MCF 10A (cell line): Measurements from ENCODE around the gene UBN2. TPM values are rescaled to one million over a fixed set of nuclear protein-coding genes. Genes with fewer than 3 reads are reported as not detected.
A peak's percentile ranks its signal among the peaks of the same experiment; 100 is the strongest.

ENCODE experiments used
- BruUV-seq: library from RNA; stranded (reverse); fragments of 400-500 nt; replicated peaks from 2 replicates; lab custom pipeline; 2021; lab: Mats Ljungman, UMichigan
- CTCF ChIA-PET: fragments of 300-600 bp; sonication (Branson Sonifier 250); formaldehyde crosslinking; extraction: SDS; loops from one replicate; lab custom pipeline; 2021; ENCODE audit warnings: antibody characterized with exemption, inconsistent platforms; lab: Yijun Ruan, JAX
- POLR2A ChIA-PET: fragments of 300-600, 350-650 bp; sonication (Branson Sonifier 250); formaldehyde crosslinking; extraction: SDS; loops from one replicate; lab custom pipeline; 2020; ENCODE audit warnings: antibody characterized with exemption, inconsistent platforms; lab: Yijun Ruan, JAX
- DNase-seq: peaks from one replicate; pipeline ENCODE4 v3.0.0-alpha.2; 2018; ENCODE audit not compliant: unreplicated experiment
- H3K27ac Mint-ChIP-seq: one replicate; pipeline ENCODE4 v1.8.0; 2022; ENCODE audit warnings: mild to moderate bottlenecking, low read depth, mixed read lengths; ENCODE audit not compliant: unreplicated experiment
- H3K27me3 Mint-ChIP-seq: one replicate; pipeline ENCODE4 v1.8.0; 2022; ENCODE audit warnings: mixed read lengths; ENCODE audit not compliant: insufficient read depth, unreplicated experiment
- H3K36me3 Mint-ChIP-seq: one replicate; pipeline ENCODE4 v1.8.0; 2022; ENCODE audit warnings: mild to moderate bottlenecking, moderate library complexity, mixed read lengths; ENCODE audit not compliant: insufficient read depth, unreplicated experiment
- H3K4me1 Mint-ChIP-seq: one replicate; pipeline ENCODE4 v1.8.0; 2022; ENCODE audit warnings: mixed read lengths; ENCODE audit not compliant: insufficient read depth, unreplicated experiment
- H3K4me3 Mint-ChIP-seq: one replicate; pipeline ENCODE4 v1.8.0; 2022; ENCODE audit warnings: mild to moderate bottlenecking, moderate library complexity, mixed read lengths; ENCODE audit not compliant: unreplicated experiment
- H3K9me3 Mint-ChIP-seq: one replicate; pipeline ENCODE4 v1.8.0; 2022; ENCODE audit warnings: mixed read lengths; ENCODE audit not compliant: unreplicated experiment
- CTCF ChIP-seq: fragments of 200-600 bp; IDR thresholded peaks from one replicate; pipeline ENCODE4 v1.8.0; 2022; ENCODE audit warnings: antibody characterized with exemption, mild to moderate bottlenecking; ENCODE audit not compliant: unreplicated experiment
- intact Hi-C: fragments of 100-400 bp; cut with micrococcal nuclease; formaldehyde crosslinking; loops from 2 replicates; pipeline ENCODE4 v1.14.1; 2022
- total RNA-seq: library from RNA; stranded (reverse); gene quantifications from 2 replicates; pipeline ENCODE4 v1.2.3, GENCODE V29; 2022

UBN2 gene
- total RNA-seq, 1 experiment from 2014 or later: 18.7 TPM

GRCh38 chr7:139183878-139184338 lies 47.1 kb upstream of the UBN2 start:
- intact Hi-C loops: no loop called here
- Mint-ChIP-seq H3K27ac (peak overlapping the region; percentile 29), H3K27me3 (no peaks in the 10 kb centered on the region), H3K36me3 (peaks cover 41% of the 10 kb centered on the region), H3K4me3 (no peak overlapping the region), H3K4me1 (no peaks in the 10 kb centered on the region), H3K9me3 (no peaks in the 10 kb centered on the region)
- ChIA-PET POLR2A (interaction anchor here (1.4 kb wide), 1 partner anchor 18 kb away, joined by 4 read pairs; no protein-coding TSS in a partner anchor), CTCF (no interaction called here)
- no TSS peak for BruUV-seq
- no peak for DNase-seq
- TF ChIP-seq CTCF: no peak

- ChIA-PET POLR2A (no interaction called here), CTCF (no interaction called here)
- Mint-ChIP-seq H3K4me3 (no peak overlapping the region), H3K36me3 (peaks cover 36% of the 10 kb centered on the region), H3K9me3 (no peaks in the 10 kb centered on the region), H3K27me3 (no peaks in the 10 kb centered on the region), H3K4me1 (no peaks in the 10 kb centered on the region), H3K27ac (no peak overlapping the region)
- intact Hi-C loops: no loop called here
- no peak for DNase-seq
- no peak for TF ChIP-seq CTCF
- BruUV-seq: no TSS peak
These were observed 44.9 kb upstream of the UBN2 start for GRCh38 chr7:139186146-139186545.

- CTCF ChIA-PET: interaction anchor here (0.6 kb wide), 1 partner anchor 64 kb away, joined by 3 read pairs; no protein-coding TSS in a partner anchor
- peaks cover 20% of the 10 kb centered on the region for H3K36me3 Mint-ChIP-seq
- POLR2A ChIA-PET: no interaction called here
- H3K9me3 Mint-ChIP-seq: no peaks in the 10 kb centered on the region
- no peaks in the 10 kb centered on the region for H3K4me1 Mint-ChIP-seq
- H3K4me3 Mint-ChIP-seq: no peak overlapping the region
- H3K27me3 Mint-ChIP-seq: no peaks in the 10 kb centered on the region
- intact Hi-C loops: no loop called here
- TF ChIP-seq CTCF: no peak
- no peak for DNase-seq
- no TSS peak for BruUV-seq
- no peak overlapping the region for H3K27ac Mint-ChIP-seq
These were observed 41.7 kb upstream of the UBN2 start for GRCh38 chr7:139189357-139189756.

GRCh38 chr7:139192014-139192706 lies 38.9 kb upstream of the UBN2 start:
- Mint-ChIP-seq H3K27ac (no peak overlapping the region), H3K4me3 (no peak overlapping the region), H3K36me3 (peaks cover 10% of the 10 kb centered on the region), H3K27me3 (no peaks in the 10 kb centered on the region), H3K9me3 (no peaks in the 10 kb centered on the region), H3K4me1 (no peaks in the 10 kb centered on the region)
- DNase-seq: no peak
- CTCF ChIA-PET: interaction anchor here (0.5 to 0.7 kb wide), 2 partner anchors 16 to 454 kb away, joined by 3 read pairs; no protein-coding TSS in a partner anchor
- POLR2A ChIA-PET: no interaction called here
- intact Hi-C loops: no loop called here
- BruUV-seq: no TSS peak
- TF ChIP-seq CTCF: no peak
